Coronary artery (tissue), 2 donors: Measurements from ENCODE around the gene DRAM1.

Experiments used
- DNase-seq: peaks from one replicate; pipeline ENCODE4 v3.0.0-alpha.2; 2017; ENCODE audit warnings: low spot score
- H3K27ac ChIP-seq, 2 donors: fragments of 200-600 bp; sonication (generic); one replicate each; pipeline ENCODE4 v1.5.1; 2016 to 2019
- H3K4me3 ChIP-seq: fragments of 200-600 bp; sonication (generic); 2 replicates; pipeline ENCODE4 v1.5.1; 2016; ENCODE audit warnings: mild to moderate bottlenecking, moderate library complexity
- CTCF ChIP-seq: fragments of 200-600 bp; sonication (generic); IDR thresholded peaks from one replicate; pipeline ENCODE4 v1.5.1; 2019; ENCODE audit warnings: antibody characterized with exemption

Gene DRAM1

GRCh38 chr12:101885912-101886561, 8.7 kb downstream of the DRAM1 start:
- DNase-seq: no peak
- no peak overlapping the region for H3K27ac ChIP-seq
- no peak for TF ChIP-seq CTCF
- no peak overlapping the region for H3K4me3 ChIP-seq

GRCh38 chr12:101889211-101889752, 11.9 kb downstream of the DRAM1 start:
- Histone ChIP-seq H3K27ac (no peak overlapping the region), H3K4me3 (no peak overlapping the region)
- DNase-seq: no peak
- TF ChIP-seq CTCF: no peak

- no peak for TF ChIP-seq CTCF
- H3K27ac ChIP-seq: peak overlapping the region in 1 of 2 donors; percentile 43
- DNase-seq: no peak
- H3K4me3 ChIP-seq: no peak overlapping the region
Measured at GRCh38 chr12:101891462-101891971, 14.1 kb downstream of the DRAM1 start.

- no peak overlapping the region for H3K4me3 ChIP-seq
- no peak overlapping the region for H3K27ac ChIP-seq
- TF ChIP-seq CTCF: no peak
- no peak for DNase-seq
Measured at GRCh38 chr12:101892794-101893193, 15.4 kb downstream of the DRAM1 start.

GRCh38 chr12:101901777-101902176, 24.4 kb downstream of the DRAM1 start:
- no peak for TF ChIP-seq CTCF
- no peak for DNase-seq
- Histone ChIP-seq H3K27ac (no peak overlapping the region), H3K4me3 (no peak overlapping the region)

- H3K27ac ChIP-seq: peak overlapping the region in 1 of 2 donors; percentile 41
- TF ChIP-seq CTCF: no peak
- DNase-seq: no peak
Measured at GRCh38 chr12:101902641-101903040, 25.3 kb downstream of the DRAM1 start.

GRCh38 chr12:101906226-101906625, 28.8 kb downstream of the DRAM1 start:
- Histone ChIP-seq H3K27ac (no peak overlapping the region), H3K4me3 (no peak overlapping the region)
- DNase-seq: no peak
- no peak for TF ChIP-seq CTCF

More at GRCh38 chr12:101902641-101903040, 25.3 kb downstream of the DRAM1 start:
- no peak overlapping the region for H3K4me3 ChIP-seq
